NOMO-1 treated with dmso at 0.1 percent for 144 hours (cell line): ENCODE data around the gene PRKAG2.

Source experiments
- DNase-seq: peaks from one replicate; lab custom pipeline; 2025; ENCODE audit not compliant: unreplicated experiment; lab: John Stamatoyannopoulos, UW

PRKAG2 gene

DNA sequence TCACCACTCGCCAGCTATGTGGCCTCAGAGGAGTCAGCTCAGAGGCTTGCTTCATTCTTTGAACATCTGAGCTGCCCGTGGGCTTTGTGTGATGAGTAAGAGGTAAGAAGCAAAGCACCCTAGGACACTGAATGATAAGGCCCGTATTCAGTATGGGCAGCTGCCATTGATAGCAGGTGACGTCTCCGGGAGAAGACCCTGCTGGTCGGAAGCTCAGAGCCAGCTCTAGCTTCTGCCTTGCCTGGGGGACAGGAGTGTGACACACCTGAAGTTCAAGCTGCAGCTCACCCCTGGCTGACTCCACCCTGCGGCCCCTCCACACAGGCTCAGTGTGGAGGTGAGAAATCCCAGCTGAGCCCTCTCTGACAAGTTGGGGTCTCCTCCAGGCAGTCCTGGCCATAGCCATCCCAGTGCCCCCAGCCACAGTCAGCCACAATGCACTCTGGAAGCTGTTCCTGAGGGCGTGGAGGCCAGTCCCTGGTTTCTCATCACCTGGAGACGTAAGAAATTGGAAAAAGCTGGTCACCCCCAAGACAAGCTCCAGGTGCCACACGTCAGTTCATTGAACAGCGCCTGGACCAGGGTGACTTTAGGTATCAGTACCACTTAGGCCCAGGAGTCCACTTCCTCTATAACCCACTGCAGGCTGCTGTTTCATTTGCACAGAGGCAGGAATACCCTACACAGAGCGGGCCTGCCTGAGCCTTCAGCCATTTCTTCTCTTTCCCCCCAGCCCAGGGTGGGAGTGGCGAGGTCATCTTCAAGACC, 192.3 kb downstream of the PRKAG2 start:
- no peak for DNase-seq

- DNase-seq: no peak
Measured at GRCh38 chr7:151683615-151684407, 193.1 kb downstream of the PRKAG2 start.

- no peak for DNase-seq
Measured at GRCh38 chr7:151682831-151683614, 193.9 kb downstream of the PRKAG2 start.

DNA sequence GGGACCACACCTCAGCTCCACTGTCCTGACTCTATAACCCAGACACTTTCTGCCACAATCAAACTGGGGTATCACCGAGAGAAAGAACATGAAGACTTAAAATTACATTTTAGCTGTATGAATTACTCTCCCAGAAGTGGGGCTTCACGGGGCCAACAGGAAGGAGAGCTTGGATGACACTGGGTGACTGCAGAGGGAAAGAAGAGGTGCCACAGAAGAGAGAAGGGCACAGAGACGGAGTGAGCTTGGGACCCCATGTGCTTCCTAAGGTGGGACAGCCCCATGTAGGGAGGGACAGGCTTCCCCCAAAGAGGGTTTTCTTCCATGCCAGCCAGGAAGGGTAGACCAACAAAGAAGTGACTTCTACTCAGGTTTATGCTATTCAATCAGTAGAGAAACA, 195.2 kb downstream of the PRKAG2 start:
- DNase-seq: no peak

GRCh38 chr7:151680810-151681209, 196.1 kb downstream of the PRKAG2 start:
- DNase-seq: no peak

- no peak for DNase-seq
Measured at GRCh38 chr7:151679881-151680612, 196.9 kb downstream of the PRKAG2 start.

DNA sequence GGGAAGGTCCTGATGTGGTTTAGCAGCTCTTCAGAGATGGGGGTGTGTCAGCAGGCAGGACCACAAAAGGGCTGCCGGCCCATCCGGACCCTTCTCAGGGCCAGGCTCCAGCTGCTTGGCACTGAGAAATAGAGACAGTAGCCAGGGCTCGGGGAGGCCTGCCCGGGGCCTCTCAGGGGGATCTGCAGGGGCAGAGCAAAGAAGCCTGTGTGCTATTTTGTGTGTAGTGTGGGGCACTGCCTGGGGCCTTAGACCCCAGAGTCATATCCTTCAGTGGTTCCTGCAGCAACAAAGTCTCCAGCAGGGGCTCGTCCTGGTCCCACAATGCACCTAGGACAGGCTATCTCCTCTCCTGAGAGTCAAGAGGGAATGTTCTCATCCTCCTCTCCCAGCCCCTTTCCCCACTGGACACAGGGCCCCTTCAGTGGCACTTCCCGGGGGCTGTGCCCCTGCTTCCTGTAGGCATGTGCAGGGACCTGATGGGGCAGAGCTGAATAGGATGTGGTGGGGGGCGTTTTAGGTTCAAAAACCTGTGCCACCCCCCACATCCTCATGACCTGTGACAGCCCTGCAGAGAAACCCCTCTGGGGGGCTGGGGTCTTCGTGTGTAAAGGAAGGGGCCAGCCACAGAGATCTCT, 197.7 kb downstream of the PRKAG2 start:
- no peak for DNase-seq

GRCh38 chr7:151678227-151678604, 198.7 kb downstream of the PRKAG2 start:
- no peak for DNase-seq

- no peak for DNase-seq
Measured at GRCh38 chr7:151677581-151678226, 199.2 kb downstream of the PRKAG2 start.

DNA sequence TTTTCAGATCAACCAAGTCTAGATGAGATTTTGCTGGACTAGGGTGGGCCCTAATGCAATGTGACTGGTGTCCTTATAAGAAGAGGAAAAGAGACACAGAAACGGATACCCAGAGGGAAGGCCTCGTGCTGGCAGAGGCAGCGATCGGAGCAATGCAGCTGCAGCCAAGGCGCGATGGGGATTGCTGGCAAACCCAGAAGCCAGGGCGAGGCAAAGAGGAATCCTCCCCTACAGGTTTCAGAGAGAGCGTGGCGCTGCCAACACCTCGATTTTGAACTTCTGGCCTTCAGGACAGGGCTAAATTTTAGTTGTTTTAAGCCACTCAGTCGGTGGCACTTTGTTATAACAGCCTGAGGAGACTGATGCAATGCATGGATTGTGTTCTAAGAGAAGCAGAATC, 200.2 kb downstream of the PRKAG2 start:
- DNase-seq: no peak

DNA sequence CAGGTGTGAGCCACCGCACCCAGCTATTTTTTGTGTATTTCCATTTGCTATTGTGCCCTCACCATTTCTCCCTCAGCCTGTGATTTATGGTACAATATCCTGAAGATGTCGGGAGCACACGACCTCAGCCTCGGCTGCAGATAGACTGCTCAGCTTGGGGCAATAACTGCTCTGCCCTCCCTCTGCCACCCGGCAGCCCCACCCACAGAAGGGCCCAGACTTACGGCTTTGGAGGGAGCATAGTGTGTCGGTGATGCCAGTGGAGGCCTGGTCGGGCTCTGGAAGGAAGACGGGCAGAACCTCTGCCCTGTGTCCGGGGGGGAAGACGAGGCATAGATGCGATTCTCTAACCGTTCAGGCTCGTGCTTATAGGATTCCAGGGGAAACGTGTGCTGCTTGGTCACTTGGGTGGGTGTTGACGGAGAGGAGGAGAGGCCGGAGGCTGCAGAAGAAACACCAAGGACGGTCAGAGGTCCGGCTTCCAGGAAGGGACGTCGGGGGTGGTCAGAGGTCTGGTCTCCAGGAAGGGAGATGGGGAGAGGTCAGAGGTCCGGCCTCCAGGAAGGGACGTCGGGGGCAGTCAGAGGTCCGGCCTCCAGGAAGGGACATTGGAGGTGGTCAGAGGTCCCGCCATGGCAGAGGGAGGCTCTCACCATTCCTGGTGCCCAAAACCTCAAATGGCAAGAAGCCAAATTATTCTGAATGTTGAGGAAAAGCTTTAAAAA, 201.6 kb downstream of the PRKAG2 start:
- no peak for DNase-seq

DNA sequence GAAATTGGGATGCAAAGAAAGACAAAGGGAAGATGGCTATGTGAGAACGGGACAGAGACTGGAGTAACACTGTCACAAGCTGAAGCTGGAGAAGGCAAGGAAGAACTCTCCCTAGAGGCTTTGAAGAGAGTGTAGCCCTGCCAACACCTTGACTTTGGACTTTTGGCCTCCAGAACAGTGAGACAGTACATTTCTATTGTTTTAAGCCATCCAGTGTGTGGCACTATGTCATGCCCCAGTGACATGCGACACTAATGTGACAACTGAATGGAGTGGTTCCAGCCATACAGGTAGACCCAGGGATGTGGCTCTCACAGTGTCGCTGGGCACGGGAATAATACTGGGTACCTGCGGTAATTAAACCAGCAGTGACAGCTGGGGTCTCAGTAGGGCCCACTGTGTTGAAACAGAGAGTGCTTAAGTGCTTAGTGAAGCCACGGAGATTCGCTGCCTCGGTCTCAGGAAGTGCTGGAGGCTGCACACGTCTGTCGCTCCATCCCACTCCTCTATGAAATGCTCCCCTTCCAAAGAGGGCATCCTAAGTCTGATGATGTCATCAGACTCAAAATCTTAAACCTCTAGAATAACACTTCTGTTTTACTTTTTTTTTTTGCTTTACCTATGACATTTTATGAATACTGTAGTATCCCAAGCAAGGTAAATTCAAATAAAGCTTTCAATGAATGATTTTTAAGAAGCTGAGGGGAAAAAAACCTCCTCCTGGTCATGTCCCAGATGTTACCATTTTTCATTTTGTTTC, 202.6 kb downstream of the PRKAG2 start:
- DNase-seq: no peak

DNA sequence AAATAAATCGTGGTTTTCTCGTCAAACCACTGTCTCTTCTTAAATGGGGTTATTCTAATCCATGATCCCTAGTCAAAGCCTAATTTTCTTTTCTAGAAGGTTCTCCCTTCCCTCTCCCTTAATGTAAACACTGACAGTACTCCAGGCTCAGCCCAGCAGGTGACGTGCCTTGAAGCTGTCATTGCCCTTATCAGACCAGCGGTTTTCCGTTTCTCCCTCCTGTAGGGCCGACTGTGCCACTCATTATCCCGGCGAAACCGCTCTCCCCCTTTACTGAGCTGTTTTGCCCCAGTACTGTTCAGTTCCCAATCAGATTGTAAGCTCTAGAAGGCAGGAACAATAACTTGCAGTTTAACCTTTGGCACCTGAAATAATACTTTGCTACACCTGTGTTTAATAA, 203.7 kb downstream of the PRKAG2 start:
- no peak for DNase-seq

- DNase-seq: no peak
Measured at GRCh38 chr7:151672716-151673115, 204.2 kb downstream of the PRKAG2 start.

GRCh38 chr7:151671514-151671913, 205.4 kb downstream of the PRKAG2 start:
- DNase-seq: no peak

DNA sequence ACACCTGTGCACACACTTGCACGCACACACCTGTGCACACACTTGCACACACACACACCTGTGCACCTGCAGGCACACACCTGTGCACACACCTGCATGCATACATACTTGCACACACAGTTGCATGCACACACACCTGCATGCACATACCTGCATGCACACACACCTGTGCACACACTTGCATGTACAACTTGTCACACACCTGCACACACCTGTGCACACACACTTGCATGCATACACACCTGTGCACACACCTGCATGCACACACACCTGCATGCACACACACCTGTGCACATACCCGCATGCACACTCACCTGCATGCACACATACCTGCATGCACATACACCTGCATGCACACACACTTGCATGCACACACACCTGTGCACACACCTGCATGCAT, 207.2 kb downstream of the PRKAG2 start:
- DNase-seq: no peak

- no peak for DNase-seq
Measured at GRCh38 chr7:151666886-151667285, 210.0 kb downstream of the PRKAG2 start.

DNA sequence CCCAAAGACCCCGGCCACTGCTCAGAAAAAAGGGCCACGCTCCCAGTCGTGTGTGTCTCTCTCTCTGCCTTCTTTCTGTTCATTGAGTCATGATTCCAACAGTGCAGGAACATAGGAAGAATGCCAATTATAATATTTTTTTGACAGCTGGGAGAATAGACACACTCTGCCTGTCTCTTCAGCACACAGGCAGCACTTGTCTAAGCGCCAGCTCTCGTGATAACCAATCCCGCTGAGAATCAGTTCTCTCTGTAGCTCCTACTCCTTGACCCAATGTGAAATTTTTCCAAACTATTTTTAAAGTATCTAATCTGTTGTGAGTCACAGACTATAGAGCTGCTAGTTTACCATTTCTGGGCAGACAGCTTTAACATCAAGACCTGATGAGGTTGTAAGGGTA, 211.5 kb downstream of the PRKAG2 start:
- no peak for DNase-seq

GRCh38 chr7:151664268-151664667, 212.6 kb downstream of the PRKAG2 start:
- DNase-seq: no peak
